Cerebellar nuclear complex (tissue), 1 donor: ENCODE measurements around the gene BANF1.

Source experiments
- DNase-seq, 2 experiments: peaks; one replicate each; lab custom pipeline; 2025; lab: John Stamatoyannopoulos, UW

BANF1 gene

DNA sequence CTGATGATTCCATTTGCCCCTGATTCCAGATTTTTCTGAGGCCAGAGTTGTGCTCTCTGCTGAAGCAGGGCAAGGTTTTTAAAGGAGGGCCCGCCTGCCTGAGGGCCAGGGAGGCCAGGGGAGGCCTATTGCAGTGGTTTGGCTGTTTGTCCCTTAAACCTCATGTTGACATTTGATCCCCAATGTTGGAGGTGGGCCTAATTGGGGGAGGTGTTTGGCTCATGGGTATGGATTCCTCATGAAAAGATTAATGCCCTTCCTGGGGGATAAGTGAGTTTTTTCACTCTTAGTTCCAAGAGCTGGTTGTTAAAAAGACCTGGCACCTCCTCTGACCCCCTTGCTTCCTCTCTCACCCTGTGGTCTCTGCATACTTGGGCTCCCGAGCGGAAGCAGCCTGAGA is 37.5 kb downstream of the BANF1 start:
- no peak for DNase-seq

DNA sequence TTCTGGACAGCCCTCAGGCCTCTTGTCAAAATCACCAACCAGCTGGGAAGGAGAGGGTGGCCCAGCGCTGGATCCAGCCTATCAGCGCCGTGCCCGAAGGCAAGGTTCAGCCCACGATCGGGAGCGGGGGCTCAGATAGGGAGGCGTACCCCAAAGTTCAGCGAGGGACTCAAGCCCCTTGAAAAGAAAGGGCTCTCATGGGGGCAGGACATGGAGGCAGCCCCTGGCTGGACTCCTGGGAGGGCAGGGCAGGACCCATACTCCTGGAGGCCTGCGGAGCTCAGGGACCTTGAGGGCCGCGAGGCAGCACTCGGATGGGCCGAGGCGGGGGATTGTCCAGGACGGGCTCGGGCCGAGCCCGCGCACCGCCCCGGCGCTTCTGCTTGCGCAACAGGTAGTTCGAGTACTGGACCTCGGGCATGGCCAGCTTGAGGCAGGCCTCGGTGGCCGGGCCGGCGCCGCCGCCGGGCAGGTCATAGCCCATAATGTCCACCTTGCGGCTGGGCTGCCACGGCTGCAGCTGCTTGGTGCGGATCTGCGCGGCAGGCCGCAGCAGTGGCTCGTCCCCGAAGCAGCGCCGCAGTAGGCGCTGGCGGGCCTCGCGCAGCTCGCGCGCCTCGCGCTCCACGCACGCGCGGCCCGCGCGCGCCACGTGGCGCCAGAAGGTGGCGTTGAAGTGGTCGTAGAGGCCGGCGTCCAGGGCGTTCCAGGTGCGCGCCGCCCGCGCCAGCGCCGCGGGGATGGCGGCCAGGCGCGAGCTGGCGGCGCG is 40.1 kb downstream of the BANF1 start:
- DNase-seq: no peak

DNA sequence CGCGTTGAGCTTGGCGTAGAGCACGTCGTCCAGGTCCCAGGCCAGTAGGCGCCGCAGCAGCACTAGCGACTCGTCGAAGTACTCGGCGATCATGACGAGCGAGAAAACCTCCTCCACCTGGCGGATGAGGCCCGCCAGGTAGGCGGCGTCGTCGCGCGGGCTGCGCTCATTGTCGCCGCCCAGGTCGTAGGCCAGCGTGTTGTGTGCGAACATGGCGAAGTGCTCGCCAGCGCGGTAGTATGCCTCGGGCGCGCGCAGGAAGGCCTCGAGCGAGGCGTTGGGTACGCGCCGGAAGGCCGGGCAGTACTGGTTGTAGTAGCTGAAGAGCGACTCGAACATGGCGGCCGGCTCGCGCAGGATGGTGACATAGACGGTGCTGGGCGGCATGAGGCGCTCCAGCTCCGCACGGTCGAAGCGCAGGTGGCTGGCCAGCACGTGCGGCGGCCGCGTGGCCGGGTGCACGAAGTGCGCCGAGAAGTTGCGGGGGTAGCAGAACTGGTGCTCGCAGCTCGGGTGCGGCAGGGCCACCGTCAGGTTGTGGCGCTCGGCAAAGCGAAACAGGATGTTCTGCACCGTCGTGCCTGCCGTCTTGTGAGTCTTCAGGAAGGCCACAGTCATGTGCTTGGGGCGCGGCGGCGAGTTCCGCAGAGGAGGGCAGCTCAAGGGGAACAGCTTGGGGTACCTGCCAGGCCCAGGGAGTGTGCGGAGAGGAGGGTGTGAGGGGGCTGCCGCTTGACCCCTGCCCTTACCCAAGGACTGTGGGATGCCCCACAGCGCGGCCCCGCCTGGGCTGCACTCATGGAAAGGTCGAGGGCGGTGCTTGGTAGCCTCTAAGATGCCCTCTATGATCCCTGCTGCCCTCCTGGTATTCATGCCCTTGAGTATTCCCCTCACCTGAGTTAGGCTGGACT is 40.9 kb downstream of the BANF1 start:
- DNase-seq: no peak

DNA sequence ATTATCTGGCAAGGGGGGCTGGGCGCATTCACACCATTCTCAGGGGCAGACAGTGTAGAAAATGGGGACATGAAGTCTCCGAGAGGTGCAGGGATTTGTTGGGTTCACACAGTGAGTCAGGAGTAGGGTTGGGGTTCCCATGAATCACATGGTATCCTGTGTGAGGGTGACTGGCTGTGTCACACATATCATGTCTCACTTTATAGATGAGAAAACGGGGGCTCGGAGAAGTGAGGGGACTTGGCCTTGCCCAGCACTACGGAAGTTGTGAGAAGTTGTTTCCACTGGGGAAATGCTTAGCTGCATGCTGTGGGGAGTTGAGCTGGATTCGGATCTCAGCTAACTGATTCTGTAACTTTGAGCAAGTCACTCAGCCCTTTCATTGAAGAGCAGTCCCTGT is 42.5 kb downstream of the BANF1 start:
- no peak for DNase-seq

DNA sequence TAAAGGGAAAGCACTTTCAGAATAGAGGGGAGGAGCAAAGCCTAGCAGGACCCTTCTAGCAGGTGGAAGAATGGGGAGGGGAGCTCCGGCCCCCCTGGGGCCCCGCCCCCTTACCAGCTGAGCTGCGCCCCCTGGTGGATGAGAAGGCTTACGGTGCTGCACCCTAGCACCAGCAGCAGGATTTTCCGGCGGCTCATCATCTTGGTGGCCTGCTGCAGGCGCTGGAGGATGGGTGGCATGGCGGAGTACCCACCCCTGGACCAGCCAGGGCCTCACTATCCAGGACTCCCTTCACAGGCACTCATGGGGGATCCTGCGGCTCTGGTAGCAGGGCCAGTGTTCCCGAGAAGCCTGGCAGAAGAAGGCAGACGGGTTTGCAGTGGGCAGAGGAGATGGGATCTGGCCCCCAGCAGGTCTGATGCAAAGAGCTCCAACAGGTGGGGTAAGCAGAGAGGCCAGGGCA is 42.9 kb downstream of the BANF1 start:
- DNase-seq: no peak

DNA sequence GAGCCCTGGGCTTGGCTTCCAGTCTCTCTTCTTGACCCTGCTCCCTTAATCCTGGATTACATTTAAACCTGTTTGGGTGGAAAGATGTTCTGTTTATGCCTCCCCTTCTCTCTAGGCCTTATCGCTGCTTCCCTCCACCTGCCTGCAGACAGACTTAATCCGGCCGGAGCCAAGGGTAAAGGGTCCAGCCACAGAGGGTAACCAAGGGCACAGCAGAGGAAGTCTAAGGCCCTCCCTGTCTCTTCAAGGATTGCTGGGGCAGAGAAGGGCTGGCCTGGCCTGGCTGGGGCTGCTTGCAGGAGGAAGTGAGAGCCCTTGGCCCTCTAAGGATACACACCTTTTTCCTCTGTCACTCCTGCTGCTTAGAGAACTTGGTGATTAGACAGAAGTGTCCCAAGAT is 44.6 kb downstream of the BANF1 start:
- no peak for DNase-seq

DNA sequence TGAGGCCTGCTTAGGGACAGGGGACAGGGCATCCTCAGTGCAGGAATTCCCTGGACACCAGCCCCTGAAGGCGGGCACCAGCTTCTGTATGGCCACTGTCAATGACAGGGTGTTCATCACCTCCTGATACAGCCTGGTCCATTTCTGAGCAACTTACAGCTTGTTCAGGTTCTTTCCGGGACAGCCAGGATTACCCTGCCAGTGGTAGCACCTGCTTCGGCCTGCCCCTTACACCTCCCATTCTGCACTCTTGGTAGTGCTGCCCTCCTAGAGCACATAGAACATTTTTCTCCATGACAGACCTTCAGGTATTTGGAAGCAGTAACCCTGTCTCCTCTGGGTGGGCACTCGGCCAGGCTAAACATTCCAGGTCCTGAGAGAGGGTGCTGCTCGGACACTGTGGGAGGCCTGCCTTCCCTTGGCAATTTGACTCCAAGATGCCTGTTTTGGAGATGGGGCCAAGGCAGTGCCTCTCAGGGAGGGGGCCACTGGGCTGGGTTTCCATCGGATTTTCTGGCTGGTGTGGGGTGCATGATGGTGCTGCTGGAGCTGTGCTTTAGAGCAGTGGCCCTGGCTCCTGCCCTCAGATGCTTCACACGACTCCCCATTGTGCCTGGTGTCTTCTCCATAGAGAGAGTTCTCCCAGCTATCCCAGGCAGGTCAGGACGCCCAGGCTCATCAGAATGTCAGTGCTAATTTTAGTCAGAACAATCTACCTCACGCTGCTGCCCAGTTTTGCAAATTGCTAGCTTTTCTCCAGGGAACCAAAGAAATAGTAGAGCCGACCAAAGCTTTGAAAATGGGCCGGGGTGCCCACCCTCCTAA is 45.5 kb downstream of the BANF1 start:
- DNase-seq: no peak

DNA sequence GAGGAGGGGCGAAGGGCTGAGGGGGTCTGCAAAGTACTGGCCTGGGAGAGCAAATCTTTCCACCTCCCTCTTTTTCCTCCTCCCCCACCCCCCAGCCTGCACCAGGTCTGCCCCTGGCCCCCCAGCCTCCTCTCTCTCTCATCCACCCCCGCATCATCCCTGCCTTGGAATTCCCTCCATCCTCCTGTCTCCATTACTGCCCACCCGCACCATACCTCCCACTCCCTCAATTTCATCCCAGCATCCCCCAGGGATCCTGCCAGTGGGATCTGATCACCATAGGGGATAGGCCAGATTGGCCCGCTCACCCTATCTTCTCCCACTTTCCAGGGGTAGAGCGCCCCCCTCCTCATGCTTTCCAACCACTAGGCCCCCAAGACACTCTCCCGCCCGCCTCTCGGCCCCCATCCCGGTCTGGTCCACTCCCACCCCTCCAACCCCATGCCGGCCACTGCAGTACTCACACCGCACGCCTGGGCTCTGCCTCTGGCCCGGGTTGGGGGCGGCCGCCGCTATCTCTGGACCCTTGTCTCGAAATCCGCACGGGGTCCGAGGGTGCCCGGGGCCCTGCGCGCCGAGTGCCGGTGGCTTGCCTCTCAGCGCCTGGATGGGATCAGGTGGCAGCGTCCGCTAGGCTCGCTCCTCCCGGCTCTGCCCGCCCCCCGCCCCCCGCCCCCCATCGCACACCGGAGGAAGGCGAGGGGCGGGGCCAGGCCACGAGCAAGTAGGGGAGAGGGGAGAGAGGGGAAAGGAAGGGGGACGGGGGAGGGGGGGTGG is 46.4 kb downstream of the BANF1 start, which contains the start of gene GAL3ST3:
Gene GAL3ST3, minus strand, starts transcription at position 615 of the 777 bp plus-strand sequence. CDS start 3,746 bp downstream, outside the sequence.
- no peak for DNase-seq

DNA sequence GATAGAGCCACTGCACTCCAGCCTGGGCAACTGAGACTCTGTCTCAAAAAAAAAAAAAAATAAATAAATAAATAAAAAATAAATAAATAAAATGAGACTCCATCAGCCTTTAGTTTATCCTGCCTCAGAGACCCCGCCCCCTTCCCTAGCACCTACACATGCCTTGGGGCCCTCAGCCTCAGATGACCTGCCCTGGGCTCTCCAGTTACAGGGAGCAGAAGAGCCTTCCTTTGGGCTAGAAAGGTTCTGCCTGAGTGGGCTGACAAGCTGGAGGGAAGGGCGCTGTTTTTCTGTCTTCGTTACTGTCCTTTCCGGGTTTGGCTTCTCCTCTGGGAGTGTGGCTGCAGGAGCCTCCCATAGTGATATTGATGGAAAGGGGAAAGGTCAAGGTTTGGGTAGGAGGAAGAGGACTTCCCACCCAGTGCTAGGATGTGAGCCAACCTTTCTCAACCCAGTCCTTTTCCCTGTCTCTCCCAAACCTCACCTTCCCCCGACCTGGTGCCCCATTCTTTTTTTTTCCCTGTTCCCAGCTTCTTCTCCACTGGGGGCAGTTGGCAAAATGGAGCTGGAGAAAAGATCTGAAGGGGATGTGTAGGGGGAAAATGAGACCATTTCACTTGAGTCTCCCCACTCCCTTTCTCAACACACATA is 48.4 kb downstream of the BANF1 start:
- DNase-seq: no peak

DNA sequence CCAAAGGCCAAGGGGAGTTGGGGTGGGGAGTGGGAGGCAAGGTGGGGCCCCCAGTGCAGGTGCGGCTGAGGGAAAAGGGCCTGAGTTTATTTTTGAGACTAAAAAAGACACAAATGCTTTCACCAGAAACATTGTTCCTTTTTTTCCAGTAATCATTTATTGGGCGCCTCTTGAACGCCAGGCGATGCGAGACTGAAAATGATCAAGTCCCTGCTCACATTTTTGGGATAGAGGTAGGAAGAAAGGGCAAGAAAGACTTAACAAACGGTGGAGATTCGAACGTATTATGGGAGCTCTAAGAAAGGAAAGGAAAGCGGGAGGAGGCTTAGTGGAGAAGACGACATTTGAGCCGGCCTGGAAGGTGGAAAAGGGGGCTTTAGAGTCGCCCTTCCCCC is 49.1 kb downstream of the BANF1 start:
- no peak for DNase-seq

DNA sequence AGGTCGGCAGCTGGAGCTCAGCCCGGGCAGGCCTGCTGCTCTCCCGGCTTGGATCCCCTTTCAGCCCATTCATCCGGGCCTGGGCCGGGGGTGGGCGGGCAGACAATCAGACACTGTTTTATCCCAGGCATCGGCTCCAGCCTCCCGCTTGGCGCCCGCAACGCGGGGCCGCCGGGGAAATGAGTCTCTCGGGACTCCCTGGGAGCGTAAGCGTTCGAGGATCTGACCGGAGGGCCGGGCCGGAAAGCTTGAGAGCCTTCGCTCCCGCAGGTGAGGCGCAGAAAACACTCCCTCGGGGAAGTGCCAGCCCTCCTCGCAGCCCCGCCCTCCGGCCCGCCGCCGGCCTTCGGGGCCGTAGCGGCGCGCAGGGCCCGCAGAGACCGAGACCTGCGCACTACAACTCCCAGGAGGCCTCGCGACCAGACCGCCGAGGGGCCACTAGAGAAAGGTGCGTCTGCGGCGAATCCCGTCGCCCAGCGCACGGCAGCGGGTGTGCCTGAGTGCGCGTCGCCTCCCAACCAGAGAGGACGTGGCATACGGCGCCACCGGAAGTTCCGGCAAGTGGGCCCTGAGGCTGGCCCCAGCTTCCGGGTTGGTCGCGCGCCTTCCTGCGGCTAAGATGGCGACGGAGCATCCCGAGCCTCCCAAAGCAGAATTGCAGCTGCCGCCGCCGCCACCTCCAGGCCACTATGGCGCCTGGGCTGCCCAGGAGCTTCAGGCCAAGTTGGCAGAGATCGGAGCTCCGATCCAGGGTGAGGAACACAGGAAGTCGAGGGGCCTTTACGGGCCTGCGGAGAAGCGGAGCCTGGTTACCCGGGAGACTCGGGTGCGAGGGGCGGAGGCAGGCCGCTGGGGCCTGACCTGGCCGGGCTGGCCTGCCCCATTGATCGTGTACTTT is 49.7 kb downstream of the BANF1 start, which contains the start of gene SF3B2:
Gene SF3B2, plus strand, starts transcription at position 599 of the 898 bp plus-strand sequence. Its CDS starts 21 bp downstream, at position 620.
- DNase-seq: peak; percentile 87 to 98

DNA sequence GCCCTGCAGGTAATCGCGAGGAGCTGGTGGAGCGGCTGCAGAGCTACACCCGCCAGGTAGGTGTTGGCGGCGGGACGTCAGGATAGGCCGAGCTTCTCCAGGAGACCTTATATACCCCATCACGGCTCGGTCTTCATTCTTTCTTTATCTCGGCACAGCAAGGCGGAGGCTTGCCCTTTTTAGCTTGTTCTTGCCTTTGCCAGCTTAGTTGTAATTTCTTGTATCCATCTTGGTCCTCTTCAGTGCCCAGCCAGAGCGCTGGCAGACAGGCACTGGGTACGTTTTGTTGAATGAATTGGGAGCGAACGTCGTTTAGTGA is 50.3 kb downstream of the BANF1 start:
- no peak for DNase-seq
